ENCODE results near the gene FHIT.

- TF ChIP-seq GATA2 (IDR thresholded peaks at IDR 0.05; ENCODE audit: low read depth, low read length) (no peak), GATA3 (IDR thresholded peaks at IDR 0.05; ENCODE audit: low read depth, low read length) (no peak)
These were observed 802.6 kb downstream of the FHIT start for GRCh38 chr3:60448696-60449095.

Data from SH-SY5Y (cell line).